GM10248 (cell line): ENCODE results near the gene CCR7.

Source experiments
- CTCF ChIA-PET: fragments of 300-600 bp; sonication (Branson Sonifier 250); formaldehyde crosslinking; extraction: SDS; loops from one replicate; lab custom pipeline; 2021; ENCODE audit warnings: antibody characterized with exemption; lab: Yijun Ruan, JAX
- POLR2A ChIA-PET: fragments of 350-650 bp; sonication (Branson Sonifier 250); formaldehyde crosslinking; extraction: SDS; loops from one replicate; lab custom pipeline; 2020; ENCODE audit warnings: antibody characterized with exemption; lab: Yijun Ruan, JAX
- DNase-seq: peaks from one replicate; pipeline ENCODE4 v3.0.0; 2012; ENCODE audit errors: extremely low spot score
- CTCF ChIP-seq: IDR thresholded peaks from 2 replicates; pipeline ENCODE4 v1.5.1; 2012; ENCODE audit warnings: mild to moderate bottlenecking, low read depth; ENCODE audit errors: extremely low read depth, missing control alignments, control extremely low read depth

CCR7 gene

DNA sequence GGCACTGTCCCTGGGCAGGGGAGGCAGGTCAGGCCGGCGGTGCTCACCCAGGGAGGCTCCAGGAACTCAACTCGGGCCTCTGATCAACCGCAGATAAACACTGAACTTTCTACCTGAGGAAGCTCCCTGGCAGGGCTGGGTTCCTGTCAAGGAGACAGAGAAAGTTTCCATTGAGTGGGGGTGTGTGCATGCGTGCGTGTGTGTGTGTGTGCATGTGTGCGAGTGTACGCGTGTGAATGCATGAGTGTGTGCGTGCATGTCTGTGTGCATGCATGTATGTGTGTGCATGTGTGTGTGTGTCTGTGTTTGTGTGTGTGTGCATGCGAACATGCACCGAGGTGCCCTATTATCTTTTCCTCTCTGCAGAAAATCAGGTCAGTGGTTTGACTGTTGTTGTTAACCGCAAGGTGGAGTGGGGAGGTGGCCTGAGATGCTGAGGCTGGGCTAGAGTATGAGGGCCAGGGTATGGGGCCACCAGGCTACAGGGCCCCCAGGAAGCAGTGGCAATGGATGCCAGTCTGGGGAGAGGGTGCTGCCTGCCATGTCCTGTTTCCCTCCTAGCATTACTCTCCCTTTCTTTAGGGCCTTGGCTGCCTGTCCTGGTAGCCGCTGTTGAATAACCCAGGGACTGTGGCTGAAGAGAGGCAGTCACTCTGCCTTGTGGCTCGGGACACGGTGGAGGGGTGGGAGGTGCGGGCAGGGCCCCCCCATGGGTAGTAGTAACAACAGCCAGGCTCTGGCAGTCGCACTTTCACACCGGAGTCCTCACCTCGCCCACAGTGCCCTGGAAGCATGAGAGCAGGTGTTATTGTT is 24.0 kb downstream of the CCR7 start:
- CTCF ChIA-PET = interaction anchor here (0.8 to 24.3 kb wide), 4 partner anchors 3 to 74 kb away, joined by 5 to 356 read pairs (median 184); partner anchors contain the start of gene CCR7

DNA sequence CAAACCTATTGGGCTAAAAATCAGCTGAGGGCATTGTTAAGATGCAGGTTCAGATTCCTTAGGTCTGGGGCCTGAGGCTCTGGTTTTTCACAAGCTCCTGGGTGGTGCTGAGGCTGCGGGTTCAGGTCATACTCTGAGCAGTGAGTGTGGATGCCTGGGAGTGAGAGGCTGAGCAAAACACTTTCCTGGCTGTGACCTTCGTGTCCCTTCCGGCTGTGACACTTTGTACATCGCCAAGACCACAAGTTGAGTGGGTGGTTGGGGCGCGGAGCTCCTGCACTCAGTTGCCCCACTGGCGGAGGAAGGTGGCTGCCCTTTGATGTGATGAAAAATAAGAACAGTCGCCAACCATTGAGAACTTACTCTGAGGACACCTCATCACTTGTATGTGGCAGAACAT is 24.8 kb downstream of the CCR7 start:
- DNase-seq = no peak
- TF ChIP-seq CTCF = no peak
- ChIA-PET POLR2A (interaction anchor here (0.7 to 0.9 kb wide), 2 partner anchors 8 to 75 kb away, joined by 4 read pairs; no protein-coding TSS in a partner anchor), CTCF (interaction anchor here (0.8 to 16.5 kb wide), 9 partner anchors 8 to 1109 kb away, joined by 3 to 356 read pairs (median 5); partner anchors contain the start of genes CCR7 and GJD3)

More for the DNA sequence above, 24.0 kb downstream of the CCR7 start:
- POLR2A ChIA-PET = no interaction called here
- TF ChIP-seq CTCF = no peak
- no peak for DNase-seq

DNA sequence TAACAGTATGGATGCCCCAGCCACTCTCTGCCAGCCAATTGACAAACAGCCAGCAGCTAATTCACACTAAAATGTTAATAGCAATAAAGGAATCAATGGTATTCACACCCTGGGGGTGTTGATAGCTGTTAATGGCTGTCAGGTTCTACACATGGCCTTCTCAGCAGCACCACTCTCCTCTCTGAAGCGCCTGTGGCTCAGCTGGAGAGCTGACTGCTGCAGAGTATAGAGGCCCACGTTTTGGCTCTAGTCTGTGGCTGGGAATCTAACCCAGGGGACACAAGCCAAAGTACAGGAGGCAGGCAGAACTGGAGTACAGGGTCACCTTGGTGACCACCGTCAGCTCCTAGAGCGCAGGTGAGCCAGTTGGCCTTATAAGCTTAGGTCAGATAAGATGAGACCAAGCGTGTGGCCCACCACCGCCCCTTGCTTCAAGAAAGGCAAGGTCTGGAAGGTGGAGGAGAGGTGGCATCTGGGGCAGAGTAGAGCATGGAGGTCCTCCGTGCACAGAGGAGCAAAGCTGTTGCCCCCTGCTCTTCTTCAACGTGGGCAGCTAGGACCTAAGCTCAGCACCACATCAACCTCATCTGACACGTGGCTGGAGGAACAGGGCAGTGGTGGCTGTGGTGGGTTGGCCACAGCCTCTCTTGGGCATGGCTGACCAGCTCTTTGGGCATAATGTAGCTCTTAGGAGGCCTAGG is 25.4 kb downstream of the CCR7 start:
- POLR2A ChIA-PET = interaction anchor here (0.6 to 0.9 kb wide), 4 partner anchors 9 to 118 kb away, joined by 3 to 4 read pairs (median 4); no protein-coding TSS in a partner anchor
- no peak for TF ChIP-seq CTCF
- DNase-seq = no peak
- CTCF ChIA-PET = interaction anchor here (0.9 to 16.5 kb wide), 8 partner anchors 14 to 1109 kb away, joined by 3 to 356 read pairs (median 6); partner anchors contain the start of genes CCR7 and GJD3

DNA sequence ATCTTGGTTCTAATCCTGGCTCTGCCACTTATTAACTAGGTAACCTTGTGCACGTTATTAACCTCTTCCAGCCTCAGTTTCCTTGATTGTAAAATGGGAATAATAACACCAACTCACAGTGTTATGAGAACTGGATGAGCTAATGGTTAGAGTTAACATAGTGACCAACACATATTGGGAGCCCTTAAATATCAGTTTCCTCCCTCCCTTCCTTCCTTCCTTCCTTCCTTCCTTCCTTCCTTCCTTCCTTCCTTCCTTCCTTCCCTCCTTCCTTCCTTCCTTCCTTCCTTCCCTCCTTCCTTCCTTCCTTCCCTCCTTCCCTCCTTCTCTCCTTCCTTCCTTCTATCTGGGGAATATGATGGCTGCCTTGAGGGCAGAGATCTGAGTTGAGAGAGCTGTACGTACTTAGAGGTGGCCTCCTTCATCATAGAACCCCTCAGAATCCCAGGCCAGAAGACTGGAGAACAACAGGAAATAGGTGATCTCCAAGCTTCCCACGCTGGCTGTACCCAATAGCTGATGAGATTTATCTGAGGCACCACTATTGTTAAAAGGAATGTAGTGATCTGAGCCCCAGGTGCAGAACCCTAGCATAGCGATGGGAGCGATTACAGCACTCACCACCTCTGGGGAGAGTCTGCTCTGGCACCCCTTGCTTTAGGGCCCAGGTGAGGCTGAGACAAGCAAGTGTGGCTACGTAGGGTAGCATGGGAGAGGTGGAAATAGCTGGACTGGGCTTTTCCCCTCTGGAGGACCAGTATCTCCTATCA is 26.2 kb downstream of the CCR7 start:
- TF ChIP-seq CTCF = no peak
- ChIA-PET POLR2A (interaction anchor here (0.6 to 0.7 kb wide), 2 partner anchors 21 to 117 kb away, joined by 3 read pairs; no protein-coding TSS in a partner anchor), CTCF (interaction anchor here (0.9 to 16.5 kb wide), 7 partner anchors 14 to 179 kb away, joined by 3 to 356 read pairs (median 7); partner anchors contain the start of genes CCR7, GJD3 and IGFBP4)
- DNase-seq = no peak

DNA sequence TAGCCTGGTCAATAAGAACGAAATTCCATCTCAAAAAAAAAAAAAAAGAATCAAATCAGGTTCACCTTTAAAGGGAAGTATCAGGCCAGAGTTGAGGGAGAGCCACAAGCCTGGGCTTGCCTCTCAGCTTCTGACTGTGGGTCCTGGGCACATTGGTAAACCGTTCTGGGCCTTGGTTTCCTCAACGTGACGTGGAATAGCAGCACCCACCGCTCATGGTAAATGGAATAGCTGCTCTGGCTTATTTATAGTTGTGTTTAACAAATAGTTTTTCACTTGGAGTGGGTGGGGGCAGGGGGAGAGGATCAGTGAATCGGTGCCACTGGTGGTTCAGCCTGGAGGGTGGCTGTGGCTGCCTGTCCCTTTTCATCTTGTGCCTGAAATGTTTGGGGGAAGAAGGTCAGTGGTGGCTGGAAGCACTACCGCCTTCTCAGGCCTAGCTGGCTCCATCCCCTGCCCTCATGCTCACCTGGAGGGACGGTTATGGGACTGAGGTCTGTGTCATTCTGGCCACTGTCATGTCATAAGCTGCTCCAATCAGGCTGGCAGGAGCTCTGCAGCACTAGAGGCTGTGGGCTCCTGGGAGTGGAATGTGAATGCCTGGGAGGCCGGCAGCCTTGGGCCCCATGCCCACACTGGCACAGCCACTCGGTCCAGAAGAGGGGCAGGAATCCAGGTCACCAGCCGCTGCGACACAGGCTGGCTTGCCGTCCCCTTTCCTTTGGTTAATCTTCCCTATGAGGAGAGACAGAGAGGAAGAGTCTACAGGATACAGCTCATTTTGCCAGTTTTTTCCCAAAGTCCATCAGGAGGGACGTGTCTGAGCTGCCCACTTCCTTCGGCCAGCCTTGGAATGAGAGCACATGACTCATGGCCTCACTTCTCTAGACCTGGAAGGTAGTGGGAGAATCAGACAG is 27.0 kb downstream of the CCR7 start:
- DNase-seq = no peak
- CTCF ChIA-PET = interaction anchor here (0.9 to 16.5 kb wide), 5 partner anchors 15 to 178 kb away, joined by 4 to 356 read pairs (median 11); partner anchors contain the start of genes CCR7, GJD3 and IGFBP4
- POLR2A ChIA-PET = interaction anchor here (0.6 to 0.7 kb wide), 2 partner anchors 113 to 120 kb away, joined by 3 to 4 read pairs; no protein-coding TSS in a partner anchor
- TF ChIP-seq CTCF = no peak
